GM18498 (cell line): Measurements from ENCODE around the gene RNF26.

Experiments
- ATAC-seq: cut with Tn5 transposase; IDR thresholded peaks from one replicate; pipeline ENCODE4 v1.9.1; 2021; ENCODE audit warnings: mild to moderate bottlenecking, moderate library complexity; ENCODE audit not compliant: unreplicated experiment

The RNF26 gene

GRCh38 chr11:119350302-119350701 is 16.0 kb downstream of the RNF26 start:
- ATAC-seq = no peak

GRCh38 chr11:119351232-119351631 is 16.9 kb downstream of the RNF26 start:
- no peak for ATAC-seq

GRCh38 chr11:119352857-119353260 is 18.5 kb downstream of the RNF26 start:
- no peak for ATAC-seq

- ATAC-seq = no peak
These were observed 20.9 kb downstream of the RNF26 start for GRCh38 chr11:119355091-119355843.

- ATAC-seq = peak; percentile 70
These were observed 22.2 kb downstream of the RNF26 start for GRCh38 chr11:119356349-119357031.

- ATAC-seq = no peak
These were observed 22.7 kb downstream of the RNF26 start for GRCh38 chr11:119357074-119357473.

GRCh38 chr11:119359365-119360214 is 25.3 kb downstream of the RNF26 start:
- no peak for ATAC-seq

- ATAC-seq = no peak
These were observed 26.9 kb downstream of the RNF26 start for GRCh38 chr11:119361056-119361787.

GRCh38 chr11:119361941-119362725 is 27.8 kb downstream of the RNF26 start:
- no peak for ATAC-seq

GRCh38 chr11:119362741-119363080 is 28.4 kb downstream of the RNF26 start:
- no peak for ATAC-seq

GRCh38 chr11:119363081-119363850 is 28.9 kb downstream of the RNF26 start:
- no peak for ATAC-seq

- ATAC-seq = no peak
These were observed 29.7 kb downstream of the RNF26 start for GRCh38 chr11:119363851-119364590.

GRCh38 chr11:119365071-119365591 is 30.8 kb downstream of the RNF26 start:
- no peak for ATAC-seq

- no peak for ATAC-seq
These were observed 32.6 kb downstream of the RNF26 start for GRCh38 chr11:119366690-119367620.

- no peak for ATAC-seq
These were observed 33.4 kb downstream of the RNF26 start for GRCh38 chr11:119367661-119368120.

GRCh38 chr11:119368121-119369034 is 34.1 kb downstream of the RNF26 start:
- ATAC-seq = no peak
